Muscle layer of colon (tissue), 2 donors: ENCODE measurements around the gene TCP11.

ENCODE experiments used
- H3K27ac ChIP-seq: one replicate; pipeline ENCODE4 v1.7.0; 2013; ENCODE audit warnings: low read depth, mild to moderate bottlenecking, low read length, moderate library complexity
- H3K27me3 ChIP-seq, 2 donors: one replicate each; pipeline ENCODE4 v1.7.0; 2013; ENCODE audit warnings: low read length in 2 of 2, mild to moderate bottlenecking in 2 of 2; ENCODE audit not compliant: insufficient read depth in 2 of 2, control insufficient read depth in 1 of 2
- H3K36me3 ChIP-seq: one replicate; pipeline ENCODE4 v1.7.0; 2013; ENCODE audit warnings: mild to moderate bottlenecking, low read length; ENCODE audit not compliant: insufficient read depth
- H3K4me1 ChIP-seq: one replicate; pipeline ENCODE4 v1.7.0; 2013; ENCODE audit warnings: mild to moderate bottlenecking, low read length; ENCODE audit not compliant: insufficient read depth
- H3K4me3 ChIP-seq, 2 donors: one replicate each; pipeline ENCODE4 v1.7.0; 2013; ENCODE audit warnings: low read length in 2 of 2, low read depth in 1 of 2, mild to moderate bottlenecking in 1 of 2, moderate library complexity in 1 of 2
- H3K9ac ChIP-seq: one replicate; pipeline ENCODE4 v1.7.0; 2013; ENCODE audit warnings: low read length
- H3K9me3 ChIP-seq: one replicate; pipeline ENCODE4 v1.7.0; 2013; ENCODE audit warnings: mild to moderate bottlenecking, low read length
- donor health status: abdominal sarcoma.
- donor health status: Adenocarcinoma of cecum.

The TCP11 gene

DNA sequence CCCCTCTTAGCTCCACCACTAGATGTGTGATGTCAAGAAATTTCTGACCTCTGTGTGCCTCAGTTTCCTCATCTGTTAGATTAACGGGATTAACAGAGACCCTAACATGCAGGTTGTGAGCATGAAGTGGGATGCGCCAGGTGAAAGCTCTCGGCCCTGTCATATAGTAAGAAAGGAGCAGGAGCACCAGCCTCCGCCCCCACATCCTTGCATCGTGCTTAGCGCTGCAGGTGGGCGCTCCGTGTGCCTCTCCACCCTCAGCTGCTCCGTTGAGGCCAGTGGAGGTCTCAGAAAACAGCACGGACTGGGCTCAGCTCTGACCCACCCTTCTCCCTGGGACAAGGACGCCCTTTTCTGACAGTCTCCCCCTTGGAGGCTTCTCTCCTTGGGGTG lies 63.4 kb downstream of the TCP11 start:
- Histone ChIP-seq H3K4me1 (peaks cover 6% of the 10 kb centered on the region), H3K9me3 (no peaks in the 10 kb centered on the region), H3K4me3 (no peak overlapping the region), H3K36me3 (peaks cover 78% of the 10 kb centered on the region), H3K27me3 (no peaks in the 10 kb centered on the region), H3K9ac (no peak overlapping the region), H3K27ac (no peak overlapping the region)

DNA sequence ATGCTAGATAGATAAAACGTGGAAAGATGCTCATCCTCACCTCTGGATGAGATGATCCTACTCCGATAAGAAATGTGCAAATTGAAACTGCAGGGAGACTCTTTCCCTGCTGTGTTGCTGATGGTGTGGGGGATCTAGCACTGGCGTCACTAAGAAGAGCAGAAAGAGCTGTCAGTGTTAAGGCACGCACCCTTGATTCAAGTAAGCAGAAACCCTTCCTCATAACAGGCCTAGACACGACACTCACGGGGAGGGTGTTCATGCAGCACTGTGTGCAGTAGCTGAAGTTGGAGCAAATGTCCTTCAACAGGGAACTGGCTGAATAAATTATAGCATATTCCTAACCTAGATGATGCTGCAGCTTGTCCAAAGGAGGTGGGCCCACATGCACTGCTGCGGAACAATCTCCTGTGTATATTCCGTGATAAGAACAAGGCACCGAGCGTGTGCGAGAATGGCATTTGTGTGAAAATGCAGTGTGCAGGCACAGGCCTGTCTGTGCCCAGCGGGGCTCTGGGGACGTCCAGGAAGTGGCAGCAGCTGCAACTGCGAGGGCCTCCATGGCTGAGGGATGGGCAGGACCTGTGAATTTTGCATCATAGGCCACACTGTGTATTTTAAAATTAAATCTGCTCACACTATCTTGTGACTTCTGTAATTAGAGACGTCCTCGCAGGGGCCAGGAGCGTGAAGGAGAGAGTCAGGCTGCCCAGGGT lies 64.0 kb downstream of the TCP11 start:
- no peak overlapping the region for H3K9ac ChIP-seq
- H3K27ac ChIP-seq = no peak overlapping the region
- no peaks in the 10 kb centered on the region for H3K9me3 ChIP-seq
- no peak overlapping the region for H3K4me3 ChIP-seq
- H3K4me1 ChIP-seq = peaks cover 11% of the 10 kb centered on the region
- H3K27me3 ChIP-seq = no peaks in the 10 kb centered on the region
- peaks cover 78% of the 10 kb centered on the region for H3K36me3 ChIP-seq

DNA sequence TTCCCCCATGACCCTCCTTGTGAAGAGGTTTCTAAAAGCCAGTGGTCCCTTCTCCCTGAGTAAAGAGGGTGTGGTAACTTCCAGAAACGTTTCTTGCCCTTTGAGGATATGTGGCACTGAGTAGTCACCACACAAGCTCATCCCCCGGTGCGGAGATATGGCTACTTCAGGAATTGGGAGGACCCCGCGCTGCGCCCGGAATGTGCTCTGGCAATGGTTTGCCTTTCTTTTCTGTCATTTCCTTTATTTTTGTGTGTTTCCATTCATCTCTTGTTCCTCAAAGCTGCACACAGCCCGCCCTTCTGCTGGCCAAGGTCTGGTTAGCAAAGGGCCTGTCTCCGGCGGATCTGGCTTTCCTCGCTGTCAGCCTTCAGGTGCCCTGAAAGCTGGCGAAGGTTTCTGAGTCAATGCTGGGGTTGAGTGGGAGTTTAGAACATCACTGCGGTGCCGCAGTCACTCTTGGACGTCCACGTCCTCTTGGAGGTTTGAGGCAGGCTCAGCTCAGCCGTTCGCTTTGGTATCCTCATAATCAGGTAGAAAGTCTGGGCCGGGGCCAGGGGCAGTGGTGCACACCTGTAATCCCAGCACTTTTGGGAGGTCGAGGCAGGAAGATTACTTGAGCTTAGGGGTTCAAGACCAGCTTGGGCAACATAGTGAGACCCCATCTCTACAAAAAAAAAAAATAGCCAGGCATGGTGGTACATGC lies 67.2 kb downstream of the TCP11 start:
- no peaks in the 10 kb centered on the region for H3K9me3 ChIP-seq
- H3K27me3 ChIP-seq = no peaks in the 10 kb centered on the region
- no peak overlapping the region for H3K27ac ChIP-seq
- peaks cover 57% of the 10 kb centered on the region for H3K36me3 ChIP-seq
- no peak overlapping the region for H3K9ac ChIP-seq
- H3K4me3 ChIP-seq = no peak overlapping the region
- H3K4me1 ChIP-seq = peaks cover 7% of the 10 kb centered on the region

DNA sequence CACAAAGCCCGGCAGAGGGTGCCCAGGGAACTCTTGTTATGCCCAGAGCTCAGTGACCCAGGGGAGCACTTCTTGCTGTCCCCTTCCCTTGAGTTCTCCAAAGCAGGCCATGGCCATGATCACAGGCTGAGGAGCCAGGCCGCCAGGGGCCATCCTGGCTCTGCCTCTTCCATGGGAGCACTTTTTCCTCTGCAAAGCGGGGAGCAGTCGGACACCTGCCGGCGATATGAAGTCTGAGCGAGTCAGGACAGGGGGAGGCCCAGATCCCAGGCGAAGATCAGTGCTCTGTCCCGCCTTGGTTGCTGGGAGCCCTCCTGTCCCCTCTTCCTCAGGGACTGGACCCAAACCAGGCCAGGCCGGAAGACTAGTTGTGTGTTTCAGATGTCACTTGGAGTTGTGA lies 67.9 kb downstream of the TCP11 start:
- Histone ChIP-seq H3K9ac (no peak overlapping the region), H3K4me1 (peaks cover 14% of the 10 kb centered on the region), H3K9me3 (no peaks in the 10 kb centered on the region), H3K36me3 (peaks cover 55% of the 10 kb centered on the region), H3K27ac (no peak overlapping the region), H3K27me3 (no peaks in the 10 kb centered on the region), H3K4me3 (no peak overlapping the region)

DNA sequence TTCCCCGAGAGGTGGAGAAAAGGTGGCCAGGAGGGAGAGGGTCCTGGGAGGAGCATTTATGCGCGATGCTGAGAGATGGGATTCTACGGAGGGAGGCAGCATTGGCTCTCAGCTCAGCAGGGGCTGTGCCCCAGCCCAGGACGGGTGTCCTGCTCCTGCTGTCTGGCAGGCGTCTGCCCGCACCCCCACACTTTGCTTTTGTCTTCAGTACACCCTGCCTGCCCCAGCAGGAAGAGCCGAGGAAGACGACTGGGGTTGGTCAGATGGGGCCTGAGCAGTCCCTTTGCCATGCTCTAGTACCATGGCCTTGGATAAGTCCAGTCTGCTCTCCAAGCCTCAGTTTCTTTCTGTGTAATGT lies 68.5 kb downstream of the TCP11 start:
- no peaks in the 10 kb centered on the region for H3K9me3 ChIP-seq
- H3K27me3 ChIP-seq = no peaks in the 10 kb centered on the region
- H3K4me3 ChIP-seq = no peak overlapping the region
- no peak overlapping the region for H3K27ac ChIP-seq
- H3K36me3 ChIP-seq = peaks cover 50% of the 10 kb centered on the region
- H3K9ac ChIP-seq = no peak overlapping the region
- peaks cover 17% of the 10 kb centered on the region for H3K4me1 ChIP-seq

DNA sequence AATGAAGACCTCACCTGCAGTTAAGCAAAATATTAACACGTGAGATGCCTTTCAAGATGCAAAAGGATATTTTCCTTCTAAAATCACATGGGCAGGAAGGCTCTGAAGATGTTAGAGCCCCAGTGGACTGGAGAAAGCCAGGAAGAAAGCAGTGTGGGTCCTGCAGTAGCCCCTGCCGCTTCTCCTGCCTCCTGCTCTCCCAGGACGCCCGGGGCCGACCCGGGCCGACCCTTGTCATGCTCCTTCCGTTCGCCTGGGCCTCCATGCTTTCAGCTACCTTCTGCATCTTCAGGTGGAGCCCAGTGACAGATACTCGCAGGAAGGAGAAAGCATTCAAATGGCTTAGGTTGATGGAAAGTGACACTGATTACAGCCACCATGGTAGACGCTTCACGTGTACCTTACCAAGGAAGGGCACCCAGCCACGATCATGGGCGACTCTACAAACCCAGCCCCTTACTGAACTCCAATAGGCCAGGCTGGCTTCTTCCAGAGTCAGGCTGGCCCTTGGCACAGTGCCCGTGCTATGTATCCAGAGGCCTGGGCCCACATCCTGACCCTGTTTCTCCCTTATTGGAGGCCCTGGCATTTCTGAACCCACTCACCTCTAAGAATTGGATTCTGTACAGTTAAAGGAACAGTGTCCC lies 69.0 kb downstream of the TCP11 start:
- H3K4me3 ChIP-seq = no peak overlapping the region
- H3K36me3 ChIP-seq = peaks cover 48% of the 10 kb centered on the region
- no peaks in the 10 kb centered on the region for H3K9me3 ChIP-seq
- H3K9ac ChIP-seq = no peak overlapping the region
- H3K4me1 ChIP-seq = peaks cover 17% of the 10 kb centered on the region
- H3K27ac ChIP-seq = no peak overlapping the region
- no peaks in the 10 kb centered on the region for H3K27me3 ChIP-seq

DNA sequence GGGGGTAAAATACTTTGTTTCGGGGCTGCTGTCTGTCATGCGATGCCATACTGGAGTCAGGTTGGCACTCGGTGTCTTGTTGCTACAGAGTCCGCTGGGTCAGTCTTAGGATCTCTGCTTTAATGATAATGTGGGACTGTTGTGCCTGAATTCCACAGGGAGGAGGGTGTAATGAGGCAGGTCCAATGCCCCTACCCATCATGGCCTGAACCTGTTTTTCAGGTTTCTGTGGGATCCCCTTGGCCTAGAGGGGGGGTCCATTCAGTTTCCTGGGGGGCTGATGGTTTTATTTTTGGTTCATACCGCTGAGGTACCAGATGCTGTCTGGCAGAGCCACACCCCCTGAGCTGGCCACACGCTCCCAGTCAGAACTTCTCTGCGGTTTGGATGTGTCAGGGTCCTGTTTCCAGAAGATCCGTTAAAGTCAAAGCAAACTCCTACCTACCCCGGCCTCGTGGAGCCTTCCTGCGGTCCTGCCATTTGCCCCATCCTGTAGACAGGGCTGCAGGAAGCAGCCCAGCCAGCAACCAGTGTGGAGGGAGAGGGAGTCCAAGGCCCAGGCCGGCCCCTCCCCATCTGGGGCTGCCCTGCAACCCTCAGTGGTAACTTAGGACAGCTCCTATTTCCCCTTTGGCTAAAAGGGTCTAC lies 69.7 kb downstream of the TCP11 start:
- H3K27me3 ChIP-seq = no peaks in the 10 kb centered on the region
- H3K36me3 ChIP-seq = peaks cover 53% of the 10 kb centered on the region
- no peak overlapping the region for H3K9ac ChIP-seq
- H3K27ac ChIP-seq = no peak overlapping the region
- peaks cover 17% of the 10 kb centered on the region for H3K4me1 ChIP-seq
- H3K4me3 ChIP-seq = no peak overlapping the region
- no peaks in the 10 kb centered on the region for H3K9me3 ChIP-seq

DNA sequence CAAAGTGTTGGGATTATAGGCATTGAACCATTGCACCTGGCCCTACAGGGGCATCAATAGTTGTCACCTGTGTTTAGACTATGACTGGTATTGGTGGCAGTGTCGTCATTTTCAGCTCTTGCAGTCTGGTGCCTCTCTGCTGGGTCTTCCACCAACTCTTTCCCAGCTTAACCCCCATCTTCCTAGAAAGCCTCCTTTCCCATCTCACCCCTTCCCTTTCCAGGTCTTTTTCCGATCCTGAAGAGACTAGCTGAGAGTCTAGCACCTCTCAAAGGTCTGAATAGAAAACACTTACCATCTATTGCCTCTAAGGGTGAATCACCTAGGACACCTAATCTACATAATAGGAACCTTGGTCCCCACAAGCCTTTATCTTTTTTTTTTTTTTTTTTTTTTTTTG lies 71.0 kb downstream of the TCP11 start:
- Histone ChIP-seq H3K4me1 (peaks cover 21% of the 10 kb centered on the region), H3K36me3 (peaks cover 63% of the 10 kb centered on the region), H3K4me3 (no peak overlapping the region), H3K9me3 (no peaks in the 10 kb centered on the region), H3K27ac (no peak overlapping the region), H3K27me3 (no peaks in the 10 kb centered on the region), H3K9ac (no peak overlapping the region)

DNA sequence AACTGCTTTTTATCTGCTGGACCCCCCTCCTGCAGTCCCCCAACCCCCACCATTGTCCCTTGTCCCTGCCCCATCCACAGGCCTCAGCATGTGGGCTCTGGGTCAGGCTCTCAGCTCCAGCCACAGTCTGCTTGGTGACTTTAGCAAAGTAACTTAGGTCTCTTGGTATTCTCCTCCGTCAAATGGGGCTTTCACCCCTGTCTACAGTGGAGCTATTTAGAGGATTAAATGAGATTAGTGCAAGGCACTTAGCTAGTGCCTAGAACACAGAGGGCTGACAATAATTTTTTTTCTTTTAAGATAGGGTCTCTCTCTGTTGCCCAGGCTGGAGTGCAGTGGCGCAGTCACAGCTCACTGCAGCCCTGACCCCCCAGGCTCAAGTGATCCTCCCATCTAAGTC lies 71.9 kb downstream of the TCP11 start:
- peaks cover 64% of the 10 kb centered on the region for H3K36me3 ChIP-seq
- H3K4me1 ChIP-seq = peaks cover 30% of the 10 kb centered on the region
- no peaks in the 10 kb centered on the region for H3K9me3 ChIP-seq
- no peaks in the 10 kb centered on the region for H3K27me3 ChIP-seq
- H3K27ac ChIP-seq = no peak overlapping the region
- no peak overlapping the region for H3K9ac ChIP-seq
- no peak overlapping the region for H3K4me3 ChIP-seq

DNA sequence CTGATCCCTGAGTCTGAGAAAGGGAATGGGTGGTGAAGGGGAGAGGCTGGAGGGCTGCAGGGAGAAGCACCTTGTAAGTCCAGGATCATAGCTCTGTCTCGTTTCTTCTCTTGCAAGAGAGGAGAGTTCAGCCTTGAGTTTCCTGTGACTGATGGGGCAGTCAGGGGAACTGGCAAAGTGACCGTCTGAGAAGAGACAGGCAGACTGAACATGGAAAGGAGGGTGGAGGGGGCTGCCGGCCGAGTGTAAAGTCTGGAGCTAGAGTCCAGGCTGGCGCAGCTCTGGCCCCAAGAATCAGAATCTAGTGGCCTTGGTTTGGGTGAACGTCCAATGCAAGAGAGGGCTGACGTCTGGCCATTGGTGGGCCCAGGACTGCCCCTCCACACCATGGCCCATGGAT lies 72.5 kb downstream of the TCP11 start:
- Histone ChIP-seq H3K27ac (no peak overlapping the region), H3K4me1 (peaks cover 36% of the 10 kb centered on the region)

DNA sequence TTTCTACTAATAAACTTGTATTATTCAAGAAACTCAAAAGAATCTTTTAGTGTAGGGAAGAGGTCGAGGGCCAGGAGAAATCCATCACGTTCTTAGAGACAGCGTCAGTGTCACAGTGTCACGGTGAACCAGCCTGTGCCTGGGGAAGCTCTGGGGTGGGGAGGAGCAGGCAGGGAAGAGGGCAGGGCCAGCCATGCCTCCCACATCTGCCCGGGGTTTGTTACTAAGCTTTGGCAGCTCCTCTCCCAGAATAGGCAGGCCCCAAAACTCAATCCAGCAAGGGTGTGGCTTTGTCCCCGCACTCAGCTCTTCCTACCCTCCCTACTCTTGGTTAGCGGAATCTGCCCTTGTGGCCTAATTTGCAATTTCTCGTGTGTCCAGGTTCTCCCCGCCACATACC lies 72.9 kb downstream of the TCP11 start:
- H3K9ac ChIP-seq = no peak overlapping the region
- no peak overlapping the region for H3K4me3 ChIP-seq
- H3K36me3 ChIP-seq = peaks cover 60% of the 10 kb centered on the region
- no peaks in the 10 kb centered on the region for H3K27me3 ChIP-seq
- H3K4me1 ChIP-seq = peaks cover 38% of the 10 kb centered on the region
- H3K9me3 ChIP-seq = no peaks in the 10 kb centered on the region
- no peak overlapping the region for H3K27ac ChIP-seq

More for the DNA sequence above, 72.5 kb downstream of the TCP11 start:
- Histone ChIP-seq H3K9ac (no peak overlapping the region), H3K9me3 (no peaks in the 10 kb centered on the region), H3K4me3 (no peak overlapping the region), H3K27me3 (no peaks in the 10 kb centered on the region), H3K36me3 (peaks cover 60% of the 10 kb centered on the region)
